ENCODE data around the gene RDH5. TPM values are rescaled to one million over a fixed set of nuclear protein-coding genes. Genes with fewer than 3 reads are reported as not detected.

The RDH5 gene
- total RNA-seq, 1 experiment from 2014 or later, result 6.0 TPM

- Mint-ChIP-seq H3K9me3 (ENCODE audit: unreplicated experiment) (no peaks in the 10 kb centered on the region), H3K27me3 (ENCODE audit: insufficient read depth, unreplicated experiment) (peaks cover 12% of the 10 kb centered on the region), H3K36me3 (ENCODE audit: insufficient read depth, unreplicated experiment) (no peaks in the 10 kb centered on the region), H3K4me1 (ENCODE audit: low read depth, unreplicated experiment) (peaks cover 18% of the 10 kb centered on the region), H3K27ac (ENCODE audit: unreplicated experiment) (no peak overlapping the region), H3K4me3 (ENCODE audit: unreplicated experiment) (peak overlapping the region; percentile 78)
- no peaks in the 10 kb centered on the region for H3K27me3 ChIP-seq (replicated peaks; ENCODE audit: control insufficient read depth, insufficient read depth, low read length)
- no peak for DNase-seq
- TF ChIP-seq CTCF (IDR thresholded peaks at IDR 0.05; ENCODE audit: insufficient read depth in 1 of 2, low read depth in 1 of 2, low read length in 1 of 2, severe bottlenecking in 1 of 2, unreplicated experiment in 1 of 2), result no peak
- H3K36me3 ChIP-seq (ENCODE audit: control insufficient read depth, insufficient read depth, low read length), result no peaks in the 10 kb centered on the region
- CTCF ChIA-PET, result interaction anchor here (0.7 to 3.5 kb wide), 8 partner anchors 9 to 111 kb away, joined by 3 to 41 read pairs (median 3); partner anchors contain the start of genes BLOC1S1, ORMDL2, RDH5 and SARNP
- BruUV-seq (replicated peaks), result no TSS peak
- H3K4me3 ChIP-seq (ENCODE audit: low read depth, low read length), result peak overlapping the region; percentile 78
- H3K9me3 ChIP-seq, result no peaks in the 10 kb centered on the region
- POLR2A ChIA-PET, result interaction anchor here (0.5 to 1.0 kb wide), 2 partner anchors 321 to 397 kb away, joined by 3 to 12 read pairs; partner anchors contain the start of gene PA2G4
- intact Hi-C loops (cut with micrococcal nuclease; ENCODE audit: unreplicated experiment), result no loop called here
- H3K4me1 ChIP-seq, result peaks cover 37% of the 10 kb centered on the region
Observed at GRCh38 chr12:55706568-55707218, 13.5 kb upstream of the RDH5 start.

GRCh38 chr12:55707219-55707671 lies 12.9 kb upstream of the RDH5 start:
- Mint-ChIP-seq H3K27me3 (ENCODE audit: insufficient read depth, unreplicated experiment) (peaks cover 15% of the 10 kb centered on the region), H3K9me3 (ENCODE audit: unreplicated experiment) (no peaks in the 10 kb centered on the region), H3K27ac (ENCODE audit: unreplicated experiment) (no peak overlapping the region), H3K4me1 (ENCODE audit: low read depth, unreplicated experiment) (peaks cover 18% of the 10 kb centered on the region), H3K4me3 (ENCODE audit: unreplicated experiment) (peak overlapping the region; percentile 78), H3K36me3 (ENCODE audit: insufficient read depth, unreplicated experiment) (no peaks in the 10 kb centered on the region)
- ChIA-PET CTCF (interaction anchor here (0.6 to 3.5 kb wide), 6 partner anchors 11 to 72 kb away, joined by 3 to 41 read pairs (median 4); partner anchors contain the start of gene RDH5), POLR2A (interaction anchor here (1.0 kb wide), 1 partner anchor 397 kb away, joined by 3 read pairs; the partner anchor contains the start of gene PA2G4)
- DNase-seq, result peak in 1 of 2 experiments; percentile 35
- intact Hi-C loops (cut with micrococcal nuclease; ENCODE audit: unreplicated experiment), result no loop called here
- BruUV-seq (replicated peaks), result TSS peak; percentile 30
- no peak for TF ChIP-seq CTCF (IDR thresholded peaks at IDR 0.05; ENCODE audit: insufficient read depth in 1 of 2, low read depth in 1 of 2, low read length in 1 of 2, severe bottlenecking in 1 of 2, unreplicated experiment in 1 of 2)
- H3K4me3 ChIP-seq (ENCODE audit: low read depth, low read length), result peak overlapping the region; percentile 78
- H3K9me3 ChIP-seq, result no peaks in the 10 kb centered on the region
- H3K27me3 ChIP-seq (replicated peaks; ENCODE audit: control insufficient read depth, insufficient read depth, low read length), result no peaks in the 10 kb centered on the region
- no peaks in the 10 kb centered on the region for H3K36me3 ChIP-seq (ENCODE audit: control insufficient read depth, insufficient read depth, low read length)
- peaks cover 37% of the 10 kb centered on the region for H3K4me1 ChIP-seq

- H3K4me3 ChIP-seq (ENCODE audit: low read depth, low read length), result peak within 1 kb of the TSS; percentile 78
- Mint-ChIP-seq H3K4me3 (ENCODE audit: unreplicated experiment) (peak within 1 kb of the TSS; percentile 78), H3K36me3 (ENCODE audit: insufficient read depth, unreplicated experiment) (no peaks in the 10 kb centered on the region), H3K27me3 (ENCODE audit: insufficient read depth, unreplicated experiment) (peaks cover 18% of the 10 kb centered on the region), H3K4me1 (ENCODE audit: low read depth, unreplicated experiment) (peaks cover 18% of the 10 kb centered on the region), H3K9me3 (ENCODE audit: unreplicated experiment) (no peaks in the 10 kb centered on the region), H3K27ac (ENCODE audit: unreplicated experiment) (no peak within 1 kb of the TSS)
- BruUV-seq (replicated peaks), result no TSS peak
- no peaks in the 10 kb centered on the region for H3K36me3 ChIP-seq (ENCODE audit: control insufficient read depth, insufficient read depth, low read length)
- intact Hi-C loops (cut with micrococcal nuclease; ENCODE audit: unreplicated experiment), result loop anchor here (1.0 kb wide), 1 partner anchor 8 kb away; the partner anchor contains the start of gene BLOC1S1
- H3K27me3 ChIP-seq (replicated peaks; ENCODE audit: control insufficient read depth, insufficient read depth, low read length), result no peaks in the 10 kb centered on the region
- DNase-seq, result peak; percentile 76 to 86
- ChIA-PET POLR2A (interaction anchor here (1.0 kb wide), 1 partner anchor 396 kb away, joined by 3 read pairs; the partner anchor contains the start of gene PA2G4), CTCF (interaction anchor here (0.6 to 3.5 kb wide), 4 partner anchors 12 to 73 kb away, joined by 3 to 41 read pairs (median 6); partner anchors contain the start of gene RDH5)
- H3K9me3 ChIP-seq, result no peaks in the 10 kb centered on the region
- TF ChIP-seq CTCF (IDR thresholded peaks at IDR 0.05; ENCODE audit: insufficient read depth in 1 of 2, low read depth in 1 of 2, low read length in 1 of 2, severe bottlenecking in 1 of 2, unreplicated experiment in 1 of 2), result no peak
- peaks cover 37% of the 10 kb centered on the region for H3K4me1 ChIP-seq
Observed at GRCh38 chr12:55707841-55708694, 12.1 kb upstream of the RDH5 start, which contains the start of gene ITGA7. Gene ITGA7, minus strand, starts transcription at chr12:55707904. Its CDS starts 222 bp downstream, at chr12:55707682.
